Pons (tissue), 1 donor: ENCODE data around the gene U2AF1L4.

Experiments
- DNase-seq: peaks from one replicate; pipeline ENCODE4 v3.0.0-alpha.2; 2016; ENCODE audit warnings: low spot score

U2AF1L4 gene

GRCh38 chr19:35740423-35741202 lies 4.6 kb downstream of the U2AF1L4 start:
- DNase-seq, result peak; percentile 98

- DNase-seq, result no peak
Observed at GRCh38 chr19:35740108-35740422, 5.2 kb downstream of the U2AF1L4 start.

GRCh38 chr19:35739275-35740107 lies 5.7 kb downstream of the U2AF1L4 start:
- DNase-seq, result no peak

GRCh38 chr19:35738887-35739229 lies 6.4 kb downstream of the U2AF1L4 start:
- no peak for DNase-seq

- no peak for DNase-seq
Observed at GRCh38 chr19:35738021-35738886, 7.0 kb downstream of the U2AF1L4 start.

- no peak for DNase-seq
Observed at GRCh38 chr19:35736913-35737886, 8.0 kb downstream of the U2AF1L4 start.

GRCh38 chr19:35734889-35735288 lies 10.3 kb downstream of the U2AF1L4 start:
- DNase-seq, result no peak

- no peak for DNase-seq
Observed at GRCh38 chr19:35734273-35734672, 10.9 kb downstream of the U2AF1L4 start.

GRCh38 chr19:35733180-35734125 lies 11.8 kb downstream of the U2AF1L4 start:
- no peak for DNase-seq

- DNase-seq, result no peak
Observed at GRCh38 chr19:35732540-35733179, 12.6 kb downstream of the U2AF1L4 start.

- DNase-seq, result no peak
Observed at GRCh38 chr19:35731779-35732405, 13.3 kb downstream of the U2AF1L4 start.

GRCh38 chr19:35731353-35731752 lies 13.9 kb downstream of the U2AF1L4 start:
- DNase-seq, result no peak

- DNase-seq, result no peak
Observed at GRCh38 chr19:35730326-35730725, 14.9 kb downstream of the U2AF1L4 start.

- DNase-seq, result no peak
Observed at GRCh38 chr19:35729763-35730162, 15.5 kb downstream of the U2AF1L4 start.

- no peak for DNase-seq
Observed at GRCh38 chr19:35729021-35729420, 16.2 kb downstream of the U2AF1L4 start.

- DNase-seq, result no peak
Observed at GRCh38 chr19:35727956-35728706, 17.1 kb downstream of the U2AF1L4 start.

- DNase-seq, result no peak
Observed at GRCh38 chr19:35727053-35727955, 17.9 kb downstream of the U2AF1L4 start.
